MV-4-11 (cell line): ENCODE data around the gene CLDN10.
"Not testable (repeated sequence)": the region's sequence is repeated elsewhere in the genome, so short reads cannot be mapped to it uniquely, and the experiment has no call there.

Experiments
- DNase-seq: peaks from one replicate; lab custom pipeline; 2025; lab: John Stamatoyannopoulos, UW

Gene CLDN10

DNA sequence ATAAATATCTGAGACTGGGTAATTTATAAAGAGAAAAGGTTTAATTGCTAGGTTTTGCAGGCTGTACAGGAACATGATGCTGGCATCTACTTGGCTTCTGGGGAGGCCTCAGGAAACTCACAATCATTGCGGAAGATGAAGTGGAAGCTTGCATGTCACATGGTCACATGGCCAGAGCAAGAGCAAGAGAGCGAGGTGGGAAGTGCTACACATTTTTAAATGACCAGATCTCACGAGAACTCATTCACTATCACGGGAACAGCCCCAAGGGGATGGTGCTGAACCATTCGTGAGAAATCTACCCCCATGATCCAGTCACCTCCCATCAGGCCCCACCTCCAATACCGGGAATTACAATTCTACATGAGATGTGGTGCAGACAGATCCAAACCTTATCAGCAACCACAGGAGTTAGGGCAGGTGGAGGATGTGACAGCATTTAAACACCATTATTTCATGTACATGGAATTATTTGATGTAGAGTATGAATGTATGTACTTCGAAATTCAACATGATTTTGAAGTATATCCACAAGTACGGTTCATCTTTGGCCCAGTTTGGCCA is 10.5 kb upstream of the CLDN10 start:
- no peak for DNase-seq

DNA sequence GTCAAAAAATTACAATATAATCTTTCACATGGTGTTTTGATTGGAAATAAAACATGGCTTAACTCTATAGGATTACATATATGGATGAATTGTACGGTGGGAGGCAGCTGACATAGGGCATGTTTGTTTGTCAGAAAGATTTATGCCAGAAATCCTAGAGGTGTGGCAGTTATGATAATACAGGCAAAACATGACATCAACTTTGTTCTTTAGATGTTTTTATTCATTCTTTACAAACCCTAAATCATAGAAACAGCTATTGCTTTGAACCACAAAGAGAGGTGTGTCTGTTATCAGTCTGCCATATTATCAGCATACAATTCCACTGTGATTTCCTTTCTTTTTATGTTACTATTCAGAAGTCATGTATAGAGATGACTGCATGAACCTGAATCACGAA is 8.2 kb upstream of the CLDN10 start:
- no peak for DNase-seq

DNA sequence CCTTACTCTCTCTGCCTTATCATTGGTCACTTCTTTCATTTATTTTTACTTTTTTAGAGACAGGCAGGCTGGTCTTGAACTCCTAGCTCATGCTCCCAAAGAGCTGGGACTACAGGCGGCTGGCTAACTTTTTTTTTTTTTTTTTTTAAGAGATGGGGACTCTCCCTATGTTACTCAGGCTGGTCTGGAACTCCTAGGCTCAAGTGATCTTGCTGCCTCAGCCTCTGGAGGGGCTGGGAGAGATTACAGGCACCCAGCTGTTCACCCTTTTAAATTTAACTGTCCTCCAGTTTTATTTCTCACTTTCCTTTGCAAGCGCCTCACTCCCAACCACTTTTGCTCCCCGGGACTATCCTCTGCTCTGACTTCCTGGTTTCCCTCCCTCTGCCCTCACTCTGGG is 5.6 kb upstream of the CLDN10 start:
- no peak for DNase-seq

GRCh38 chr13:95547531-95548167 is 4.9 kb upstream of the CLDN10 start:
- DNase-seq: no peak

DNA sequence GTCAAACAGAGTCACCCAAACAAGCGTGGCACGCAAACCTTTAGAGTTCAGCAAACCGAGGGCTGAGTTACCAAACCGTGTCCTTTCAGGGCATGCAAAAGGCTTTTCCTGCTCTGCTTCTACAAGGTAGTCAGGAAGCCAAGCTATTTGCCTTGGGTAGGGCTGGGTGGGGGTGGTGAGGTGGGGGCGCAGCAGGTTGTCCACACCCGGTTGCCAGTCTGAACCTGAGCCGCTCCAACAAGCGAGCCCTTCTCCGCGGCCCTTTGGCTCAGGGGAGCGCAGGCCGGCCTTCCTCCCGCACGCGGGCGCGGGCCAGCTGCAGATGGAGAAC is 347 bp upstream of the CLDN10 start:
- no peak for DNase-seq

DNA sequence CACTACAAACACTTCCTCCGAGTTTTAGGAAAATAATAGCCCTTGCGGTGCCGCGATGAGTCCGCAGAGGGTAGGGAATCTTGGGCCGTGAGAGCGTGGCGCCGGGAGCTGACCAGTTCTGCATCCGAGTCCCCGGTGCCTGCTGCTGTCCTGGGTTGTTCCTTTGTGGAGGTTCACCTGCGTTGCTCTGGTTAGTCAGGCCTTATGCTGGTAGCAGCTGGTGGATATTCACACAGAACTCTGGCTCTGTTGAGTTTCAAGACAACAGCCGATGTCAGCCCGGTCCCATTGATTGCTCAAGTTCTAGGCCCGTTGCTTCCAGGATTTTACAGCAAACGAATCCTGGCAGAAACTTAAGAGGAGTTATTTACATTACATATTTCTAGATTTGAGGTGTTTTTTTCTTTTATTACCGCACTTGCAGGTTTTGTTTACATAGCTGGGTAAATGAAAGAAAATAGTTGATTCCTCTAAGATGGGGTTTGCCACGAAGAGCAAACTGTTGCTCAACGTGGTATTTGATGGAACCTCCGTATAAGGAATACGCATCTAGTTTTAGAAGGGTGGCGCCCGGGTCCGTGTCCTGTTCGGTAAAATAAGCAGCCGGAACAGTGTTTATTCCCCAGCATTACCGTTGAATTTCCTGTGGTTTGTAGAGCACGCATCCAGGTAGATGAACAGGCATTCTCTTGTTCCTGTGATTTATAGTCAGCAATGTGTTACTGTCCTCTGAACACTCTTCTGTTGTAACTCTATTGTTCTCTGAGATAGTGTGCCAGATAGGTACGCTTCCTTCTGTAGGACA is 1.3 kb downstream of the CLDN10 start:
- no peak for DNase-seq

DNA sequence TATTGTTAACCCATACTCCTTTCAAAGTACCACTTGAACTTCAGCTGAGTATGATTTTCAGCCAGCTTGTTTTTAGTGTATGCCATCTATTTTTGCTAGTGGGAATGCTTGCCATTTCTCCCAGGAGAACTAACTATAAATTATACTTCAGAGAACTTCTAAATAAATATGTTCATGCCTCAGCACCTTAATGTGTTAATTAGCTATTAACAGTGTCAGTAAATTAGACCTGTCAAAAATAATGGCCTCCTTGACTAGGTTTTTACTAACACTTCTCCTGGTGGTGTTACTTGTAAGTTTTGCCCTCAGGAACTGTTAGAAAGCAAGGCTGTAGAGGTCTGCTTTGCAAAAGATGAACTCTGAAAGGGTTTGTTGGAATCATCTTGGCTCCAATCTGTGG is 4.5 kb downstream of the CLDN10 start:
- no peak for DNase-seq

DNA sequence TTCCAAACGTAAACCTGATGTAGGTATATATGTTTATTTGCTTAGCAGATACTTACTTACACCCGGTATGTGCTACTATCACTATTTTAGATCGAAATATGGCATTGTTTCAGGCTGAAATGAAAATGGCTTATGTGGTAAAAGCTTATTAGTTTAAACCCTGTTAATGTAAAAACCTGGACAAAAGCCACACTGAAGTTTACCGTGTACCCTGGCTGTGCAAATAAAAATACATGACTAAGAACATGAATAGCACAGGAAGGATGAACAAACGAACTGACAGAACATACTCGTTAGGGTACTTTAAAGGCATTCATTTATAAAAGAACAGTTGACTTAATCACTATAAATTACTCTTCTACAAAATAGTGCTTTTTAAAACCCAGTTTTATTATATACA is 6.6 kb downstream of the CLDN10 start:
- no peak for DNase-seq

DNA sequence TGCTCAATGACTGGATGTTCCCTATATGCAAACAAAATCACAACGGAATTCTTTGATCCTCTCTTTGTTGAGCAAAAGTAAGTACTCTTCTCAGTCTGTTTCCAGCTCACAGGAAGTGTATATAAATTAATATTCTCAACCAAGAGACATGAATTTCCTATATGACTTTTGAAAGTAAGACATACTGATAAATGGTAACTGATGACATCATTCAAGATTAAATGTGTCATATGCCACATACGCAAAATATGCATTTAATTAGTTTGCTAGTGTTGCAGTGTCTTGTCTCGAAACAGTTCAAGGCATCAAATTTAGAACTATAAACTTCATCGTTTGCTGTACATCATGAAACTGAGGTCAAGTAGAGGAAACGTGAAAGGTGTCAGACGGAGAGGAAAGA is 7.9 kb downstream of the CLDN10 start:
- no peak for DNase-seq

GRCh38 chr13:95564091-95564490 is 11.6 kb downstream of the CLDN10 start:
- no peak for DNase-seq

- DNase-seq: peak; percentile 69
Observed at GRCh38 chr13:95564733-95565291, 12.3 kb downstream of the CLDN10 start.

- not testable (repeated sequence) for DNase-seq
Observed at GRCh38 chr13:95565758-95566157, 13.2 kb downstream of the CLDN10 start.

- DNase-seq: no peak
Observed at GRCh38 chr13:95568131-95568530, 15.6 kb downstream of the CLDN10 start.

DNA sequence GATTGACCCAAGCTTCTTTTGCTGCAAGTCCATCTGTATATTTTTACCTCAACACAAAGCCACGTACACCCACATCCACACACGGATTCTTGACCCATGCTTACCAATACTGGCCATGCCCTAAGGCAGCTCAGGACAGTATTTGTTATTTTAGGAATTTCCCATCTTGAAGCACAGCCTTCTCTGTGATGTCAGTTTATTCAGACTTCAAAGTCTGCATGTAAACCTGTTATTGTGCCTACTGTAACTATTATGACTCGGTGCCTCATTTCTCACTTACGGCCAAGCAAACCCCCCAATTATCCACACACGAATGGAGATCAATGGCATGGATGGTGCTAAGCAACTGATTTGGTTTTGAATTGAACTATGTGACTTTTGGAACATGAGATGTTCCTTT is 17.5 kb downstream of the CLDN10 start:
- no peak for DNase-seq

- no peak for DNase-seq
Observed at GRCh38 chr13:95571941-95572340, 19.4 kb downstream of the CLDN10 start.

DNA sequence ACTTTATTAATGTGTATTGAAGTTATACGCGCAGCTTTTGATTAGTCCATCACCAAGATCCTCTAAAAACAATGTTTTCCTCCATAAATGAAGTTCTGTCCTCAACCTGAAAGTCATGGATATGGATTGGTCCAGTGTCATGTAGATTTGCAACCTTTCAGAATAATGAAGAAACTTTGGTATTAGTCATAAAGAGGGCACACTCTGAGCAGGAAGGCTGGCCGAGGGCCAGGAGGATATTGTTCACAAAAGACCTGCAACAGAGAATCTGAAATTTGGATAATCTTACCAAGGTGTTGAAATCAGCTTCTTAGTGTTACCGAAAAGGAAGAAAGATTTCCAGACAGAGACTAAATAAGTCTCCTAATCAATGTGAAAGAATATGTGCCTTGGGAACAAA is 20.7 kb downstream of the CLDN10 start:
- DNase-seq: no peak

GRCh38 chr13:95579303-95579702 is 26.8 kb downstream of the CLDN10 start:
- no peak for DNase-seq

DNA sequence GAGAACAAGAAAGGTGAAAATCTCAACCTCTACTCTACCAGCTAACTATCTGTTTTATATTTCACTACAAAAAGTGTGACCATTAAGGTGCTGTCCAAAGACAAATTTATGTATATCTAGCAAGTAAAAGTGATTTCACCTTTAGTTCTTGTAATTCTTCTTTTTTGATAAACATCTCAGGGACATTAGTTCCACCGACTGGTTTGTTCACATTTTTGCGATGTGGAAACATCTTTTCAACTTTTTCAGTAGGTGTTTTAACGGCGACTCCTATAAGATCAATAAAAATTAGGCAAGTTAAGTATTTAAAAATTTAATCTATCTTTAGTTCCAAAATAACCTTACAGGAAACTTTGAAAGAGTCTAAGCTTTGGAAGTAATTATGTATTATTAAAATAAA is 33.3 kb downstream of the CLDN10 start:
- no peak for DNase-seq

GRCh38 chr13:95588134-95588533 is 35.6 kb downstream of the CLDN10 start:
- DNase-seq: no peak

DNA sequence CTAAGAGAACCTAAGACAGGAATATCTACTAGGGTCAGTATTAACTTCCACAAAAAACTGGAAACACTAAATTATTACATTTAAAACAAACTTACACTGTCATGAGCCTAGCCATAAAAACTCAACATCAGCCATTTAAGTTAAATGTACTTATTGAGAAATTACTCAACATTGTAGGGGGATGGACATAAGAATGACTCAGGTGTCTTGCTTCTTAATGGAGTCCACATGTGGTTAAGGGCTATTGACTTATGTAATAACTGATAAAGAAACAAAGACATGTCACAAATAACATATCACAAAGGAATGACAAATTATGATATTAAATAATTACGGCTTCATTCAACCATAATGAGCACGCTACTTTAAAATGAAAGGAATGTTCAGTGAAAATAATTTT is 36.2 kb downstream of the CLDN10 start:
- no peak for DNase-seq

- no peak for DNase-seq
Observed at GRCh38 chr13:95593462-95593861, 40.9 kb downstream of the CLDN10 start.

DNA sequence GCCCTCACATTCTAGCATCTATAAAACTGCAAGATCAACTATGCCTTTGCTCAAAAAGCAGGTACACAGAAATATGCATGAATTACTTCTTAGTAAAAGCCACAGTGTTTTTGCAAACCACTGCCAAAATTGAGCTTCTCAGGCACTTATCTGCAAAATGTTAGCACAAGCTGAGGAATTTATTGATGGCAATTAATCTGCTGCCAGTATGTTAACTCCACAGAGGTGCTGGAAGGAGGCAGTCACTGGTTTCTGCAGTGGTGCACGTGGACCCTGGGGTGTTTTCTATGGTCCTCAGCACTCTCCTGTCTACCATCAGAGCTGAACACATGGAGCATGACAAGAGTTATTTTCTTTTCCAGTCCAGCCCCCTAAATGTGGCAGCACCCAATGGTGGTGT is 44.2 kb downstream of the CLDN10 start:
- DNase-seq: no peak

DNA sequence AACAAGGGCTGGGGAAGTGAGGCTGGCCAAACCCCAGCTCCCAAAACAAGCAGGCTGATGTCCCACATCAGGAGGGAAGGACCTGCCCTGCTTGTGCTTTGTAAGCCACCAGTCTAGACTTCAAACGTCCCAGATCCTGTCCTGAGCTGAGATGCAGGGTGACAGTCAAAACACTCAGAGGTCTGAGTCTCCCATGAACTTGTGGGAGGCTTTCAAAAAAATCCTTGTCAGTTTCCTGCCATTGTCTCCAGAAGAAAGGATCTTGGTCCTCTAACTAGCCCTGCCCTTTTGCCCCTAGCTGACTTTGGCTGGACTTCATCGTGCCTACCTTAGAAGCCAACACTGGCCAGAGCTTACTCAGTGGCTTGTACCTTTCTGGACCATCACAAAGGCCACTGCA is 48.7 kb downstream of the CLDN10 start:
- DNase-seq: no peak
